ENCODE results near the gene PTH. TPM values are rescaled to one million over a fixed set of nuclear protein-coding genes. Genes with fewer than 3 reads are reported as not detected.

Gene PTH
- total RNA-seq, 1 experiment from 2014 or later = not detected

- Histone ChIP-seq H4K20me1 (ENCODE audit: insufficient read depth) (no peaks in the 10 kb centered on the region), H3K4me2 (ENCODE audit: low read length) (no peak overlapping the region), H2AFZ (ENCODE audit: low read depth, low read length, poor library complexity, severe bottlenecking) (no peak overlapping the region), H3K27ac (ENCODE audit: low read depth, low read length) (no peak overlapping the region), H3K9me3 (ENCODE audit: control insufficient read depth in 1 of 2, insufficient read depth in 1 of 2, low read depth in 1 of 2, low read length in 2 of 2) (no peaks in the 10 kb centered on the region), H3K4me3 (replicated peaks in 1 of 2; ENCODE audit: low read depth in 1 of 2, low read length in 2 of 2) (no peak overlapping the region), H3K9ac (ENCODE audit: low read length) (no peak overlapping the region), H3K36me3 (ENCODE audit: control insufficient read depth in 1 of 2, insufficient read depth in 2 of 2, low read length in 2 of 2) (no peaks in the 10 kb centered on the region), H3K4me1 (ENCODE audit: control insufficient read depth in 1 of 2, insufficient read depth in 2 of 2, low read length in 2 of 2) (peaks cover 0 to 1% of the 10 kb centered on the region in 2 experiments; a peak in 2 of 4 replicates), H3K27me3 (ENCODE audit: insufficient read depth, low read length) (no peaks in the 10 kb centered on the region), H3K79me2 (ENCODE audit: insufficient read depth, low read length) (no peaks in the 10 kb centered on the region), H3K9me2 (ENCODE audit: insufficient read depth) (no peaks in the 10 kb centered on the region)
- CTCF ChIA-PET = no interaction called here
- DNase-seq (ENCODE audit: low read depth, low spot score) (no peak), ATAC-seq (no peak)
- intact Hi-C loops (cut with micrococcal nuclease) = no loop called here
- RAD21 ChIA-PET (ENCODE audit: low non-redundant PET in 1 of 2, low total read pairs in 2 of 2, uncharacterized antibody in 2 of 2, unreplicated experiment in 2 of 2) = no interaction called here
- TF ChIP-seq, protein P1, sequence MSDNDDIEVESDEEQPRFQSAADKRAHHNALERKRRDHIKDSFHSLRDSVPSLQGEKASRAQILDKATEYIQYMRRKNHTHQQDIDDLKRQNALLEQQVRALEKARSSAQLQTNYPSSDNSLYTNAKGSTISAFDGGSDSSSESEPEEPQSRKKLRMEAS (IDR thresholded peaks at IDR 0.05) = no peak
- TF ChIP-seq SP1 (IDR thresholded peaks at IDR 0.05; ENCODE audit: low read depth) (no peak), TCF7L2 (IDR thresholded peaks at IDR 0.05; ENCODE audit: borderline replicate concordance, extremely low read depth, insufficient read depth, insufficient read length) (no peak), CTCF (IDR thresholded peaks at IDR 0.05 in 2 of 3, conservative IDR thresholded peaks at IDR 0.05 in 1 of 3; ENCODE audit: borderline replicate concordance in 1 of 3, insufficient read depth in 1 of 3, low read depth in 2 of 3, low read length in 2 of 3) (no peak), FOSL1 (IDR thresholded peaks at IDR 0.05; ENCODE audit: low read depth) (no peak), SIN3A (IDR thresholded peaks at IDR 0.05; ENCODE audit: low read depth) (no peak), POLR2A (IDR thresholded peaks at IDR 0.05; ENCODE audit: borderline replicate concordance, extremely low read depth, insufficient read depth, insufficient read length) (no peak), POLR2AphosphoS5 (IDR thresholded peaks at IDR 0.05; ENCODE audit: low read depth, low read length) (no peak)
- POLR2A ChIA-PET = no interaction called here
- BruUV-seq (replicated peaks) = no TSS peak
Observed at GRCh38 chr11:13468750-13469149, 27.0 kb downstream of the PTH start.

All from HCT116 (cell line).